NK-92 treated with Interleukin-12 subunit alpha and Interleukin-12 subunit beta, amount 100 ng/mL, for 24 hours (cell line): ENCODE data around the gene ATAD2B.

Source experiments
- DNase-seq: peaks from one replicate; lab custom pipeline; 2025; lab: John Stamatoyannopoulos, UW

ATAD2B gene

GRCh38 chr2:23837871-23838270, 89.1 kb downstream of the ATAD2B start:
- DNase-seq = no peak

DNA sequence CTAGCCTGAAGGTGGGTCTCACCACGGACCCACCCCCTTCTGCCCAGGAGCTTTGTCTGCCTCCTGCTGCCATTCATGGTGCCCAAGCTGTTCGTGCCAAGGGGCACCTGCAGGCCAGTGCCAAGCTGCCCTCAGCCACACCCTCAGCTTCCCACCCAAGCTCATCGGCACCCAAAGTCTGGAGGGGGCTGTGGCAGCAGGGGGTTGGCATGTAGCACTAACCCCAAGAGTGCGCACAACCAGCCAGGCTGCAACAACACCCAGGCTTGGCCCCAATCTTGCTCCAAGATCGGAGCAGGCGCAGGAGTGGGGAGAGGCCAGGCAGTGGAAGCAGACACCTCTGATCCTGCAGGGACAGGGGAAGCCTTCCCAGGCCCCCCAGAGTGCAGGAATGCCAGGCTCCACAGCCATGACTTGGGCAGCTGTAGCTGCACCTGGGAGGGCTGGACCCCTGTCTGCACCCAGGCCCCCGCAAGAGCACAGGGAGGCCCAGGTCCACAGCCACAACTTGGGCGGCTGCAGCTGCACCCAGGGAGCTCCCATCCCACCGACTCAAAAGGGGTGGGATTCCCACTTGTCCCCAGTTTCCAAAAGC, 89.9 kb downstream of the ATAD2B start:
- no peak for DNase-seq

GRCh38 chr2:23836505-23836904, 90.4 kb downstream of the ATAD2B start:
- DNase-seq = no peak

GRCh38 chr2:23835988-23836387, 90.9 kb downstream of the ATAD2B start:
- no peak for DNase-seq

DNA sequence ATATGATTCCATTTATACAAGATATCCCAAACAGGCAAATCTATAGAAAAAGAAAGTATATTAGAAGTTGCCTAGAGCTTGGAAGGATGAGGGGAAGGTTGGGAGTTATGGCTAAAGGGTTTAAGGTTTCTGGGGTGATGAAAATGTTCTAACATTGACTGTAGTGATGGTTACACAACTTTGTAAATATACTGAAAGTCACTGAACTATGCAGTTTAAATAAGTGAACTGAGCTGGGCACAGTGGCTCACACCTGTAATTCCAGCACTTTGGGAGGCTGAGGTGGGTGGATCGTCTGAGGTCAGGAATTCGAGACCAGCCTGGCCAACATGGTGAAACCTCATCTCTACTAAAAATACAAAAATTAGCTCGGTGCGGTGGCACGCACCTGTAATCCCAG, 91.5 kb downstream of the ATAD2B start:
- DNase-seq = no peak

DNA sequence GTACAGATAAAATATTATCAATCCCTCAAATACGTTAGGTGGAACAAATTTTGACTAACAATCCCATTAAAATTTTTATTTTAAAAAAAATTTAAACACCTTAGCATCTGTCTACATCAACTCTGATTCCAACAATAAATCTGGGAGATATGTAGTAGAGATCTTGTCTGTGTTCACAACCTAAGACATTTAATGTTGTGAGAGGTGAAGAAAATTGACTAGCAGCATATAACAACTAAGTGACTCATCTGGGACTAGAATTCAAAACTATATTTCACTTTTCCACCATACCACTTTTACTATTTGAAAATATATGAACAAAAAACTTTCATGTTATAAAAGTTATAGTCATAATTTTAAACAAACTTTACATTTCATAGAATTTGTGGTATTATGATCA, 97.9 kb downstream of the ATAD2B start:
- DNase-seq = no peak

DNA sequence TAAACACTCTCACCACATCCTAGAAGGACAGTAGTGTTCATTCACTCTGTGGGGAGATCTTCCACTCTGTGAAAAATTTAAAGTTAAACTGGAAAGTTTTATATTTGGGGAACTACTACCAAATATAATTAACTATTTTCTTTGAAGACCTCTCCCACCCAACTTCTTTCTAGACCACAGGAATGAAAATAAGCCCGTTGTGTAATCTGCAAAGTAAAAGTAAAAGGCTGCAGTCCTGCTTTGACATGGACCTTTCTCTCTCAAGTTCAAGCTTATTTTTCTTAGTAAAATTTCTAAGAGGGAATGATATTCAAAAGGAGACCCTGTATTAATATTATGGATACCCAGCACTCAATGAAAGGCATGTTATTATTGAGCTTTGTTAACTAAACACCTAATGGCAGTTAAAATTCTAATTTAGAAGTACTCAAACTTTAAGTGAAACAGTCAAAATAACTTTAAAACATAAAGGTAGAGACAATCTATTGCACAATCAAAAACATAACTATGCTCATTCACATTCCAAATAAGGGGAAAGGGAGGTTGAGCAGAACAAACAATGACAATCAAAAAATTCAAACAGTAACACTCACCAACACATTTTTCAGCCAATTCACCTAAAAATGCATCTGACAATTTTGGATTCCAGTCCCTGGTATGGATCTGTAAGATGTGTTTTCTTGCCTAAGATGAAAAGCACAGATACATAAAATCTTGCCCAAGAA, 98.5 kb downstream of the ATAD2B start:
- no peak for DNase-seq

DNA sequence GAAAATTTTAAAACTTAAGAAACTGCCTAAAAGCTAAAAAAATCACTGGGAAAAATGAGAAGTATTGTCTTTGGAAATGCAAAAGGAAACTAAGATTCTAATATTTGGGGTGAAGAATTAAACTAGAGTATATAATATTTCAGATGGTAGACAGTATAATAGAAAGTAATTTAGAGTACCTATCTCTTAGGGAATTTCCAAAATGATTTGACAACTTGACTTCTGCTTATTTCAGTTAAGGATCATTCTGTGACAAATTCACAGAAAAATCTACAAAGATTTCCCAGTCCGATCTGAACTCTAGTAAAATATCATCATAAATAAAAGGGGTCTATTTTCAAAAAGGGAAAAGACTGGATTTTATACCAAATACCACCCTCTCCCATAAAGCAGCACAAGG, 99.6 kb downstream of the ATAD2B start:
- DNase-seq = no peak

- DNase-seq = no peak
Measured at GRCh38 chr2:23826771-23827170, 100.2 kb downstream of the ATAD2B start.

- DNase-seq = no peak
Measured at GRCh38 chr2:23826040-23826439, 100.9 kb downstream of the ATAD2B start.

DNA sequence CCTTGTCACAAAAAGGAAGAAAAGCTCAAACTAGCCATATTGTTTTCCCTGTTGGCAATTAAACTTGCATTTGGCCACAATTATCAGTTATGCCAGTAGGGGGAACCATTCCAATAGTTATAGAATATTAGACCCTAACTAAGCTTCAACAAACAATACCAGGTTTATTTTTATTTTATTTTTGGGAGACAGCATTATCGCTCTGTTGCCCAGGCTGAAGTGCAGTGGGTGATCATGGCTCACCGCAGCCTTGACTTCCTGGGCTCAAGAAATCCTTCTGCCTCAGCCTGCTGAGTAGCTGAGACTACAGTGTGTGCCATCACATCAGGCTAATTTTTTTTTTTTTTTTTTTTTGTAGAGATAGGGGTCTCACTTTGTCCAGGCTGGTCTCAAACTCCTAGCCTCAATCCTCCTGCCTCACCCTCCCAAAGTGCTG, 102.1 kb downstream of the ATAD2B start:
- DNase-seq = no peak

DNA sequence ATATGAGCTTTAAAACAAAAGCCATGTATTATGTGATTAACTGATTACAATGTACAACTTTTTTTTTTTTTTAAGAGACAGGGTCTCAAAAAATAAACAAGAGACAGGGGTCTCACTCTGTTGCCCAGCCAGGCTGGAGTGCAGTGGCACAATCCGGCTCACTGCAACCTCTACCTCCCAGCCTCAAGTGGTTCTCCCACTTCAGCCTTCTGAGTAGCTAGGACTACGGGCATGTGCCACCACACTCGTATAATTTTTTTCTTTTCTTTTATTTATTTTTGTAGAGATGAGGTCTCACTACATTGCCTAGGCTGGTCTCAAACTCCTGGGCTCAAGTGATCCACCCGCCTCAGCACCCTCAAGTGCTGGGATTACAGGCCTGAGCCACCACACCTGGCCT, 103.1 kb downstream of the ATAD2B start:
- DNase-seq = no peak

GRCh38 chr2:23814963-23815362, 112.0 kb downstream of the ATAD2B start:
- no peak for DNase-seq

- no peak for DNase-seq
Measured at GRCh38 chr2:23813438-23813837, 113.5 kb downstream of the ATAD2B start.

- DNase-seq = no peak
Measured at GRCh38 chr2:23809150-23809549, 117.8 kb downstream of the ATAD2B start.

- no peak for DNase-seq
Measured at GRCh38 chr2:23806665-23807249, 120.2 kb downstream of the ATAD2B start.

DNA sequence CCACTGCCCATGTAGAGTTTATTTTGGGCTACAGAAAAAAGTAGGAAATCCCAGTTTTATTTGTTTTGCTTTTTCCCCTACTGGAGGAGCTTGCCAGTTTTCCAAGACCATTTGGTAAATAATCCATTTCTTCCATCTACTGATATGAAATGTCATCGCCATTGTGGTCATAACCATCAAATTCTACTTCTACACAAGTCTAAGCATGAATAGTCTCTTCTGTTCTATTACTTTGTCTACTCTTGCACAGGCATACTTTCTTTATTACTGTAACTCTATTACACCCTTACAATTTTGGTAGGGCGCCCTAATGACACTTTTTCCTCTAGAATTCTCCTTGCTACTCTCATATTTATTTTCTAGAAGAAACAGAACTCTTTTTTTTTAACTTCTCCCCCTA, 120.7 kb downstream of the ATAD2B start:
- DNase-seq = no peak

- no peak for DNase-seq
Measured at GRCh38 chr2:23803965-23804542, 122.9 kb downstream of the ATAD2B start.

DNA sequence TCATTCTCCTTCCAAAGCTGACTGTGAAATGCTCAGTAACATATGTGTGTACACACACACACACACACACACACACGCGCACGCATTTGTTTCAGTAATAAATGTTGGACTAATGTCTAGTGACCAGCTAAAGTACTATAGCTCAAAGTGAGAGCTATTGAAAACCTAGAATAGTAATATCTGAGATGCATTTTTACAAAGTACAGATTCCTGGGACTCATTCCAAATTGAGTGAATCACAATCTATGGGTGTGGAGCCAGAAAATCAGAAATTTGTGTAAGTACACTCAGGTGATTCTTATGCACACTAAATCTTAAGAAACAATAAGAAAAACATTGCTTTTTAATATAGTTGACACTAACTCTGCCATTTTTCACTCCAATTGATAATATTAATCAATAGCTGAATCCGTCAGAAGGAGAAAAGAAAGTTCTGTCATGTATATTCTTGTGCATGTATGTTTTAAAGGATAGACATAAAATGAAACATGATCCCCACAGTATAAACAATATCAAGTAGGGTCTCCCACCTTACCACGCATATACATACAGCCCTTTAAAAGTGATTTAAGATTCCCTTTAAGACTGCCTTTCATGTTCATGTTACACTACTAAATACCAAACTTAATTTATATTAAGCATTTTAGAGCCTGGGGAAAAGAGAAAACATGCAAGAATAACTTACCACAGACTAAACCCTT, 123.5 kb downstream of the ATAD2B start:
- no peak for DNase-seq

DNA sequence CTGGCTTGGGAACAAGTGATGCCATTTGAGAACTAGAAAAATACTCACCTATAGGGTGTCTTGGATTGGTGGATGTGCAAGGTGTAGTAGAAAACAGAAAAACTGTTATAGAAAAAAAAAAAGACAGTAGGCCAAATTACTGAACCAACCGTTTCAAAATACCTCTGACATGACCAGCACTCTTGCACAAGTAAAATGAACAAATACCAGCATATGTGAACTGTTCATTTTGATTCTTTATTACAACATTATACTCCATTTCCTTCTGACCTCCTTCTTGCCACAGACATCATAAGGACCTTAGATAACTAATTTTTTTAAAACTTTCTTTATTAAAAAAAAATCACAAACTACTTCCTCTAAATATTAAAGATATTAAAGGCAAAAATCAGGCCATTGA, 125.5 kb downstream of the ATAD2B start:
- DNase-seq = no peak

DNA sequence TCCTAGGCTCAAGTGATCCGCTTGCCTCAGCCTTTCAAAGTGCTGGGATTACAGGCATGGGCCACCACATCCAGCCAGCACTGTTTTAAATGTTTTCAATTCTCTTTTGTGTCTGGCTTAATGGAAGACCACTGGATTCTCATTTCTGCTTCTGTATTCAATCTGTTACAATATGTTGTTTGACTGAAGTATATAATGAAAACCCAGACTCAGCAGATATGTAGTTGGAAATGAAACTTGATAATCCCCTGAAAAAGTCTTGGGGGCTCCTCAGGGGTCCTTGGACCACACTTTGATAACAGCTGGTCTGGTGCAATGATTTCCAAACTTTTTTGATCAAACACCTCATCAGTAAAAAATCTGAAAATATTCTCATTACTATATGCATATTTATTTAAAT, 132.7 kb downstream of the ATAD2B start:
- DNase-seq = no peak

DNA sequence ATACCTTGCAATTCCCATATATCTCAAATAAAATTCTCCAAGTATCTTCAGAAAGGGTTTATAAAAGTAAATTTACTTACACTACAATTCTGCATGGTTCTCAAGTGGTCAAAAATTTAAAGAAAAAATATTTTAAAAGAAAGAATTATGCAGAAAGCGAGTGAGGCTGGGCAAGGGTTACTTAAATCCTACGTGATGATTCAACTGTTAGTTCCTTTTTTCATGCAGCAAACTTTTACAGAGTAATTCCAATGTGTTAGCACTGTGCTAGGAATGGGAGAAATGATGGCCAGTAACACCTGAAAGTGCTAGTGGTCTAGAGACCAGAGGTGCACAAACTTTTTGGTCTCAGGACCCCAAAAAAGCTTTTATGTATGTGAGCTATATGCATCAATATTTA, 133.4 kb downstream of the ATAD2B start:
- DNase-seq = no peak

- no peak for DNase-seq
Measured at GRCh38 chr2:23791030-23791429, 135.9 kb downstream of the ATAD2B start.
